ENCODE results near the gene PPDPF. TPM values are rescaled to one million over a fixed set of nuclear protein-coding genes. Genes with fewer than 3 reads are reported as not detected.
"Not testable (repeated sequence)": the region's sequence is repeated elsewhere in the genome, so short reads cannot be mapped to it uniquely, and the experiment has no call there.

PPDPF gene
- total RNA-seq, 4 donors from 2014 or later, result 35.8 to 200 (median 88.6) TPM

- intact Hi-C loops (cut with DNase I; ENCODE audit: low total_unique reads), result no loop called here
- TF ChIP-seq, protein P1, sequence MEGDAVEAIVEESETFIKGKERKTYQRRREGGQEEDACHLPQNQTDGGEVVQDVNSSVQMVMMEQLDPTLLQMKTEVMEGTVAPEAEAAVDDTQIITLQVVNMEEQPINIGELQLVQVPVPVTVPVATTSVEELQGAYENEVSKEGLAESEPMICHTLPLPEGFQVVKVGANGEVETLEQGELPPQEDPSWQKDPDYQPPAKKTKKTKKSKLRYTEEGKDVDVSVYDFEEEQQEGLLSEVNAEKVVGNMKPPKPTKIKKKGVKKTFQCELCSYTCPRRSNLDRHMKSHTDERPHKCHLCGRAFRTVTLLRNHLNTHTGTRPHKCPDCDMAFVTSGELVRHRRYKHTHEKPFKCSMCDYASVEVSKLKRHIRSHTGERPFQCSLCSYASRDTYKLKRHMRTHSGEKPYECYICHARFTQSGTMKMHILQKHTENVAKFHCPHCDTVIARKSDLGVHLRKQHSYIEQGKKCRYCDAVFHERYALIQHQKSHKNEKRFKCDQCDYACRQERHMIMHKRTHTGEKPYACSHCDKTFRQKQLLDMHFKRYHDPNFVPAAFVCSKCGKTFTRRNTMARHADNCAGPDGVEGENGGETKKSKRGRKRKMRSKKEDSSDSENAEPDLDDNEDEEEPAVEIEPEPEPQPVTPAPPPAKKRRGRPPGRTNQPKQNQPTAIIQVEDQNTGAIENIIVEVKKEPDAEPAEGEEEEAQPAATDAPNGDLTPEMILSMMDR (IDR thresholded peaks at IDR 0.05), result no peak
- no peak for TF ChIP-seq POLR2A (IDR thresholded peaks at IDR 0.05)
- H3K27me3 ChIP-seq, result peaks cover 0 to 11% of the 10 kb centered on the region in 2 donors
Measured at GRCh38 chr20:63505723-63506122, 14.8 kb upstream of the PPDPF start.

DNA sequence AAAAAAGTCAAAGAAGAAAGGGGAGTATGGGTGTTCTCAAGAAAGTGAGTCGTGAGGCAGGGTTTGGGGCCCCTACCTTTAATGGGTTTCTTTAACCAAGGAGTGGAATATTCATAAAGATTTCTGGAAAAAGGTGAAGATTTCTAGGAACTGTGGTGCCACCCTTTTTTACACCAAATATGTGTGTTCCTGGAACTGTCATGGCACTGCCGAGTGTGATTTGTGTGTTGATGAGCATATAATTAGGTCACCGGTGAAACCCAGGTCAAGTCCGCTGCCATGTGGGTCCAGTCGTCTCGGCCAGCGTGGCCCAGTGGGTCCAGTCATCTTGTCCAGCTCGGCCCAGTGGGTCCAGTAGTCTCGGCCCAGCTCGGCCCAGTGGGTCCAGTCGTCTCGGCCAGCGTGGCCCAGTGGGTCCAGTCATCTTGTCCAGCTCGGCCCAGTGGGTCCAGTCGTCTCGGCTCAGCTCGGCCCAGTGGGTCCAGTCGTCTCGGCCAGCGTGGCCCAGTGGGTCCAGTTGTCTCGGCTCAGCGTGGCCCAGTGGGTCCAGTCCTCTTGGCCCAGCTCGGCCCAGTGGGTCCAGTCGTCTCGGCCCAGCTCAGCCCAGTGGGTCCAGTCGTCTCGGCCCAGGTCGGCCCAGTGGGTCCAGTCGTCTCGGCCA lies 13.4 kb upstream of the PPDPF start:
- Histone ChIP-seq H3K27me3 (peaks cover 0 to 11% of the 10 kb centered on the region in 2 donors), H3K9me3 (peaks cover 0 to 4% of the 10 kb centered on the region in 2 donors), H3K4me3 (no peak overlapping the region), H3K36me3 (no peaks in the 10 kb centered on the region), H3K27ac (no peak overlapping the region), H3K4me1 (no peaks in the 10 kb centered on the region)
- intact Hi-C loops (cut with DNase I; ENCODE audit: low total_unique reads), result no loop called here
- TF ChIP-seq, protein P1 (IDR thresholded peaks at IDR 0.05), result no peak
- no peak for TF ChIP-seq POLR2A (IDR thresholded peaks at IDR 0.05)
- no peak for DNase-seq

More at GRCh38 chr20:63505723-63506122, 14.8 kb upstream of the PPDPF start:
- H3K4me3 ChIP-seq, result no peak overlapping the region
- H3K4me1 ChIP-seq, result no peaks in the 10 kb centered on the region
- no peaks in the 10 kb centered on the region for H3K36me3 ChIP-seq
- peaks cover 0 to 4% of the 10 kb centered on the region in 2 donors for H3K9me3 ChIP-seq
- no peak overlapping the region for H3K27ac ChIP-seq
- no peak for DNase-seq

DNA sequence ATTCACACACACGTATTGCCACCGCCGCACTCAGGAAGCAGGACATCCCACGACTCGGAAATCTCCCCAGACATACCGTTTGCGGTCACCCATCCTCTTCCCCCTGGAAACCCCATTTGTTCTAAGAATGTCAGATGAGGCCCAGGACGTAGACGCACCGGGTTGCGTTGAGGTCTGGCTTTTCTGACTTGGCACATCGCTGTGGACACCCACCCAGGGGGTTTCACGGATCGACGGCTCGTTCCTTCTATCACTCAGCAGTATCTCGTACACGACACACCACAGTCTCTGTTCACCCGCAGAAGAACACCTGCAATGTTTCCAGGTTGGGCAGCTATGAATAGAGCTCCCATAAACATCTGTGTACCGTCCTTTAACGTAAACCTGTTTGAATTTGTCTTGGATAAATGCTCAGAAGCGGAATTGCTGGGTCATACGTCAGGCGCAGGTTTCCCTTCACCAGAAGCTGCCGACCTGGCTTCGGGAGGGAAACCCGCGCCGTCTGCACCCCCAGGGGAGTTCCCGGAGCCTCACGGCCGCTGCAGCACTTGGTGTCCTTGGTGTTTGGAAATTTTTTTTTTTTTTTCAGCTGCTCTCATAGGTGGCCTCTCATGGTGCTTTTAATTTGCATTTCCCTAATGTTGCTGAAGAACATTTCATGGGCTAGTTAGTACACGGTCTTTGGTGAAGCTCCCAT lies 12.3 kb upstream of the PPDPF start:
- no peaks in the 10 kb centered on the region for H3K4me1 ChIP-seq
- H3K36me3 ChIP-seq, result no peaks in the 10 kb centered on the region
- DNase-seq, result no peak
- H3K9me3 ChIP-seq, result peaks cover 0 to 4% of the 10 kb centered on the region in 2 donors
- intact Hi-C loops (cut with DNase I; ENCODE audit: low total_unique reads), result no loop called here
- no peak overlapping the region for H3K27ac ChIP-seq
- no peak overlapping the region for H3K4me3 ChIP-seq
- H3K27me3 ChIP-seq, result peaks cover 0 to 11% of the 10 kb centered on the region in 2 donors
- TF ChIP-seq, protein P1 (IDR thresholded peaks at IDR 0.05), result no peak
- no peak for TF ChIP-seq POLR2A (IDR thresholded peaks at IDR 0.05)

DNA sequence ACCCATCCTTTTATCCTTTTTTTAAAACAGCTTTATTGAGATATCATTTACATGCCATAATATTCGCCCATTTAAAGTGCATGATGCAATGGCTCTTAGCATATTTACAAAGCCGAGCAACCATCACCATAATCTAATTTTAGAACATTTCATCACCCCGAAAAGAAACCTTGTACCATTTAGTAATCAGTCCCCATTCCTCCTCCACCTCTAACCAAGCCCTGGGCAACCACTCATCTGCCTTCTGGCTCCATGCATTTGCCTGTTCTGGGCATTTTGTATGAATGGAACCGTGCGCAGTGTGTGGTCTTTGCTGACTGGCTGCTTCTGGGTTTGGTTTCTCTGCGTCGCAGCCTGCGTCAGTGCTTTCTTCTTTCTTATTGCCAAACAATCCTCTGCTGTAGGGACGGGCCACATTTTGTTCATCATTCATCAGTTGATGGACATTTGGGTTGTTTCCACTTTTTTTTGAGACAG lies 11.4 kb upstream of the PPDPF start:
- no peak for DNase-seq
- H3K4me3 ChIP-seq, result no peak overlapping the region
- intact Hi-C loops (cut with DNase I; ENCODE audit: low total_unique reads), result no loop called here
- H3K9me3 ChIP-seq, result peaks cover 0 to 4% of the 10 kb centered on the region in 2 donors
- no peak overlapping the region for H3K27ac ChIP-seq
- H3K36me3 ChIP-seq, result no peaks in the 10 kb centered on the region
- no peak for TF ChIP-seq POLR2A (IDR thresholded peaks at IDR 0.05)
- TF ChIP-seq, protein P1 (IDR thresholded peaks at IDR 0.05), result no peak
- peaks cover 0 to 11% of the 10 kb centered on the region in 2 donors for H3K27me3 ChIP-seq
- no peaks in the 10 kb centered on the region for H3K4me1 ChIP-seq

DNA sequence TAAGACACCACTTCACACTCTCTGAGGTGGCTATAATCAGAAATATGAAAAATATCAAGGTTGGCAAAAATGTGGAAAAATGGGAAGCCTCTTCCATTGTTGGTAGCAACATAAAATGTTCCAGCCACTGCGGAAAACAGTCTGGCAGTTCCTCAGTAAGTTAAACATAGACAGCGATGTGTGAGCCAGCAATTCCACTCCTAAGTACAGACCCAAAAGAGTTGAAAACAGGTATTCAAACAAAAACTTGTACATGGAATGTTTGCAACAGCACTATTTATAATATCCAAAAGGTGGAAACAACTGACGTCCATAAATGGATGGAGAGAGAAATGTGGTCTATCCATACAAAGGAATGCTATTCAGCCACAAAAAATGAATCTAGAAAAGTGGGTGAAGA lies 7.4 kb upstream of the PPDPF start:
- Histone ChIP-seq H3K27ac (no peak overlapping the region), H3K27me3 (peaks cover 0 to 3% of the 10 kb centered on the region in 2 donors), H3K4me1 (no peaks in the 10 kb centered on the region), H3K9me3 (no peaks in the 10 kb centered on the region), H3K36me3 (no peaks in the 10 kb centered on the region), H3K4me3 (no peak overlapping the region)
- intact Hi-C loops (cut with DNase I; ENCODE audit: low total_unique reads), result no loop called here
- DNase-seq, result no peak
- TF ChIP-seq, protein P1 (IDR thresholded peaks at IDR 0.05), result no peak

DNA sequence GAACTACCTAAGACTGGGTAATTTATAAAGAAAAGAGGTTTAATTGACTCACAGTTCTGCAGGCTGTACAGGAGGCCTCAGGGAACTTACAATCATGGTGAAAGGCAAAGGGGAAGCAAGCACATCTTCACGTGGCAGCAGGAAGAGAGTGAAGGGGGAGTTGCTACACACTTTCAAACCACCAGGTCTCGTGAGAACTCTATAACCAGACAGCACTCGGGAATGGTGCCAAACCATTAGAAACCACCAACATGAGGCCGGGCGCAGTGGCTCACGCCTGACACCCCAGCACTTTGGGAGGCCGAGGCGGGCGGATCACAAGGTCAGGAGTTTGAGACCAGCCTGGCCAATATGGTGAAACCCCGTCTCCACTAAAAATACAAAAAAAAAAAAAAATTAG lies 6.0 kb upstream of the PPDPF start:
- H3K9me3 ChIP-seq; H3K27me3 ChIP-seq; H3K27ac ChIP-seq; DNase-seq; H3K4me3 ChIP-seq; intact Hi-C loops (cut with DNase I; ENCODE audit: low total_unique reads); H3K4me1 ChIP-seq; H3K36me3 ChIP-seq: not testable (repeated sequence)

Measured in uterus (tissue), 4 donors.